Stimulated activated CD4-positive, alpha-beta T cell treated with anti-CD3 and anti-CD28 coated beads, Interleukin-15, amount 100 ng/mL, for 1 hour (primary cell): ENCODE results near the gene MARVELD3.
"Not testable (repeated sequence)": the region's sequence is repeated elsewhere in the genome, so short reads cannot be mapped to it uniquely, and the experiment has no call there.

Experiments
- DNase-seq, 2 donors: peaks; one replicate each; pipeline ENCODE4 v3.0.0-alpha.2; 2020; ENCODE audit warnings: low read depth in 1 of 2, low spot score in 1 of 2

MARVELD3 gene

GRCh38 chr16:71671165-71671564, 45.2 kb downstream of the MARVELD3 start:
- DNase-seq, result no peak

GRCh38 chr16:71672125-71672524, 46.1 kb downstream of the MARVELD3 start:
- no peak for DNase-seq

- DNase-seq, result no peak
Observed at GRCh38 chr16:71672803-71673581, 47.0 kb downstream of the MARVELD3 start.

GRCh38 chr16:71673582-71673973, 47.6 kb downstream of the MARVELD3 start:
- DNase-seq, result no peak

GRCh38 chr16:71674229-71674628, 48.2 kb downstream of the MARVELD3 start:
- no peak for DNase-seq

GRCh38 chr16:71675380-71675779, 49.4 kb downstream of the MARVELD3 start:
- no peak for DNase-seq

- no peak for DNase-seq
Observed at GRCh38 chr16:71676236-71676635, 50.3 kb downstream of the MARVELD3 start.

GRCh38 chr16:71681360-71681759, 55.4 kb downstream of the MARVELD3 start:
- no peak for DNase-seq

- DNase-seq, result not testable (repeated sequence)
Observed at GRCh38 chr16:71684280-71684679, 58.3 kb downstream of the MARVELD3 start.
